ENCODE data around the gene AANAT.

The AANAT gene

DNA sequence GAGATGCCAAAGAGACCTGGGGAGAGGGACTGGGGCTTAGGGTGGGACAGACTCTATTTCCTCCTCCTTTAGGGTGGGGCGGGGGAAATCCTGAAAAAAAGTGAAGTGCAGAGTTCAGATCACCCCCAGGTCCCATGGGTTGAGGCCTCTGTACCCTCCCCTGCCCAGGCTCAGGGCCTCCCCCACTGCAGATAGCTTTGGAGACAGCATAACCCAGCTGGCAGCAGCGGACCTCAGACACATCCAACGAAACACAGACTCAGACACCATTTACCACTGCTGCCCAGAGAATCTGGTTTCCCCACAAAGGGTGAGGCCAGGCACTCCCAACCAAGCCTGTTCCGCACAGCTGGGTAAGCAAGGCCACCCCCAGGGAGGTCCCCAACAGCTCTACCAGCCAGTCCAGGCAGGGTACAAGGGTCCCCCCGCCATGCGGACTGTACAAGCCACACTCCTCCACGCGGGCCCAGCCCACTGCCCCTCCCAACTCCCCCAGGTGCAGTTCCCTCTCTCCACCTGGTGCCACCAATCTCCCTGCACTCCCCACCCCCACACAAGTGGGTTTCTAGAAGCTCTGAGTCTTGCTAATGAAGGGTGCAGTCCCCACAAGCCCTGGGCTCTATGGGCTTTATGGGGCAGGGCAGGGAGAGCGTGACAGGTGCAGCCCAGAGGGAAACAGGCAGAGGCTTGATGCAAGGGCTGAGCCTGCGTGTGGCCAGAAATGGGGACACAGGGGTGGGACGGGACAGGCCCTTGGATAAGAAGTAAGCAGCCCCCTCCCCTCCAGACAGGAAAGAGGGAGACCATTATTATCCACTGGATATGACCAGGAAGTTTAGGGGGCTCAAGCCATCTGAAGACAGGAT, 25.0 kb downstream of the AANAT start:
- TF ChIP-seq CTCF (conservative IDR thresholded peaks at IDR 0.05) = no peak
- H3K27ac ChIP-seq = no peak overlapping the region

GRCh38 chr17:76492989-76493501, 25.6 kb downstream of the AANAT start:
- H3K27ac ChIP-seq = no peak overlapping the region
- no peak for TF ChIP-seq CTCF (conservative IDR thresholded peaks at IDR 0.05)

DNA sequence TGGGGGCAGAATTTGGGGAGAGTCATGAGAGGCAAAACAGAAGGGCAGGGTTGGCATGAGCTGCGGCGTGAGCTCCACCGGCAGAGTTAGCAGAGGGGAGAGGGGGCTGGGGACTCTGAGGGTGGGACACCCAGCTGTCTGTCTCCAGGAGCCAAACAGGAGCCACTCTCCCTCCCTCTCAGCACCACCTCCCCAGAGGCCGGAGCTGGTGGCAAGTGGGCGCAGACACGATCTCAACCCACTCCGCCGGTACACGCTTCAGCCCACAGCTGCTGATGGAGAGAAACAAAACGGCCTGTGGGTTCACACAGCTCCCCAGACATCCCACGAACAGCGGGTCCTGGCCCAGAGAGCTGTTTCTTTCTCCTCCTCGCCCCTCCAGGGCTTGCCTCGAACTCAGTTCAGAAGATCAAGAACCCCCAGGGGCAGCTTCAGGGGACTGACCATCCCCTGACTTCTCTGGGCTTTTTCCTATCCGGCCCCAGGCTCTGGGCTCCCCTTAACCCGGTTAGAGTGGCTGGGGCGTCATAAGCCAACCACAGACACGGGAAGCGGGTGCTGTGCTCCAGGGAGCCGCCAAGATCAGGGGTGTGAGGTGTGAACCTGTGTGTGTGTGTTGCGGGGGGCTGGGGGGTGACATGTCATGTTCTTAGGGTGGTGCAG, 26.2 kb downstream of the AANAT start:
- no peak for TF ChIP-seq CTCF (conservative IDR thresholded peaks at IDR 0.05)
- H3K27ac ChIP-seq = no peak overlapping the region

GRCh38 chr17:76495663-76496400, 28.4 kb downstream of the AANAT start:
- peak overlapping the region; percentile 53 for H3K27ac ChIP-seq
- no peak for TF ChIP-seq CTCF (conservative IDR thresholded peaks at IDR 0.05)

DNA sequence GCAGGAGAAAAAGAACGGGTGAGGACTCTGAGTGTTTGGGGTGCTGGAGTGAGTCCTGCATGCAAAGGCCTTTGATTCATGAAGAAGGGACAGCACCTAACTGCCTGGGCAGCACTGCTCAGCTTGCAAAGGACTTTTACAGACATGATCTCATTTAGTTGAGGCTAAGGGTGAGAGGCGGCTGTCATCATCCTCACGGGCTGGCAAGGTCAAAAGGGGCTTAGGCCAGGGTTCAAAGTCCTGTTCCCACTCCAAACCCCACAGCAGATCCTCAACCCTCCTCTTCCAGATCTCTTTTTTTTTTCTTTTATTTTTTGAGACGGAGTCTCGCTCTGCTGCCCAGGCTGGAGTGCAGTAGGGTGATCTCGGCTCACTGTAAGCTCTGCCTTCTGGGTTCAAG, 29.1 kb downstream of the AANAT start:
- no peak for TF ChIP-seq CTCF (conservative IDR thresholded peaks at IDR 0.05)
- H3K27ac ChIP-seq = peak overlapping the region; percentile 53

DNA sequence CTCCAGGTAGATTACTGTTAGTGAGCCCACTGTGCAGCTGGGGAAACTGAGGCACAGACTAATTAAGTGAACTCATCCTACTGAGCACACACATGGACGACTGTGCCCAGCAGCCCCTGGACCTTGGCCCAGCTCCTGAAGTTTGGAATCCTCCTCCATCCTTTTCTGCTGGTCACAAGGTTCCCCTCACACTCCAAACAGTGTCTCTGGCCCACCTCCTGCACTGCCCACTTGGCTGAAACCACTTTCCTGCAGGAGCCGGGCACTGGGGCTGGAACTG, 30.2 kb downstream of the AANAT start:
- TF ChIP-seq CTCF (conservative IDR thresholded peaks at IDR 0.05) = no peak
- H3K27ac ChIP-seq = no peak overlapping the region
